Astrocyte of the spinal cord (primary cell): ENCODE results near the gene CD7.
A peak's percentile ranks its signal among the peaks of the same experiment; 100 is the strongest.

Experiments used
- DNase-seq: peaks from one replicate; pipeline ENCODE4 v3.0.0; 2011; ENCODE audit warnings: low read depth, low spot score
- H3K4me3 ChIP-seq: 2 replicates; pipeline ENCODE4 v1.5.1; 2011; ENCODE audit warnings: low read depth, mild to moderate bottlenecking, low read length, moderate library complexity
- in situ Hi-C: cut with HindIII; loops from 2 replicates; pipeline ENCODE4 v1.10.0; 2017; ENCODE audit warnings: low sequenced_read_pairs
- TF ChIP-seq, protein P1 (sequence below): IDR thresholded peaks from 2 replicates; pipeline ENCODE4 v1.5.1; 2012; ENCODE audit warnings: low read depth, mild to moderate bottlenecking, low read length, inconsistent platforms

CD7 gene

DNA sequence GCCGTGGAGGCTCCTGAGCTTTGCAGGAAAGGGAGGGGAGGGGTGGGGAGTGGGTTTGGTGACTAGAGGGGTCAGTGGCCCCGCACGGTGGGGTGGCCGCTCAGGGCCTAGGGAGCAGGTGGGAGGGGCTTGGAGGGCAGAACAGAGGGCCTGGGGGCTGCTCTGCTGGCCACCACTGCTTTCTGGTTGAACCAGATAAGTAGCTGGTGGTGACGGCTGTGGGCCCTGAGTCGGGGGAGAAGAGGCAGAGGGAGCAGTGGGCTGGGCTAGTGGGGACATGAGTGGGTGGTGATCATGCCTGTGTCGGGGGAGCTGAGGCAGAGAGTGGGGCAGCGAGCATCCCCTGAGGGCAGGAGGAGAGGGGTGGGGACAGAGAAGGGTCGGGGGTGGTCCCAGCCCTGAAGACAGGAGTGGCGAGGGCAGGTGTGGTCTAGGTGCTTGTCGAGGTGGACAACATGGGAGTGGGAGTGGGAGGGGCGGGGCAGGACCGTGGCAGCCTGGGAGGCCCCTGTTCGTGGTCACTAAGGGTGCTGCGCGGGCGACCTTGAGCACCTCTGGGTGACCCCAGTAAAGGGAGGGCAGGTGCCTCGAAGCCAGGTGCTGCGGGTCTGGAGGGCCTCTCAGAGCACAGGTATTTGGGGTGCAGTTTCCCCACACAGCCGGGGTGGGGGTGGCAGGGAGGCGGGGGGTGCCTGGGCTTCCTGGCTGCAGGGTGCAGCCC is 6.3 kb upstream of the CD7 start:
- H3K4me3 ChIP-seq = no peak overlapping the region
- in situ Hi-C loops = no loop called here
- TF ChIP-seq, protein P1, sequence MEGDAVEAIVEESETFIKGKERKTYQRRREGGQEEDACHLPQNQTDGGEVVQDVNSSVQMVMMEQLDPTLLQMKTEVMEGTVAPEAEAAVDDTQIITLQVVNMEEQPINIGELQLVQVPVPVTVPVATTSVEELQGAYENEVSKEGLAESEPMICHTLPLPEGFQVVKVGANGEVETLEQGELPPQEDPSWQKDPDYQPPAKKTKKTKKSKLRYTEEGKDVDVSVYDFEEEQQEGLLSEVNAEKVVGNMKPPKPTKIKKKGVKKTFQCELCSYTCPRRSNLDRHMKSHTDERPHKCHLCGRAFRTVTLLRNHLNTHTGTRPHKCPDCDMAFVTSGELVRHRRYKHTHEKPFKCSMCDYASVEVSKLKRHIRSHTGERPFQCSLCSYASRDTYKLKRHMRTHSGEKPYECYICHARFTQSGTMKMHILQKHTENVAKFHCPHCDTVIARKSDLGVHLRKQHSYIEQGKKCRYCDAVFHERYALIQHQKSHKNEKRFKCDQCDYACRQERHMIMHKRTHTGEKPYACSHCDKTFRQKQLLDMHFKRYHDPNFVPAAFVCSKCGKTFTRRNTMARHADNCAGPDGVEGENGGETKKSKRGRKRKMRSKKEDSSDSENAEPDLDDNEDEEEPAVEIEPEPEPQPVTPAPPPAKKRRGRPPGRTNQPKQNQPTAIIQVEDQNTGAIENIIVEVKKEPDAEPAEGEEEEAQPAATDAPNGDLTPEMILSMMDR = no peak
- no peak for DNase-seq

DNA sequence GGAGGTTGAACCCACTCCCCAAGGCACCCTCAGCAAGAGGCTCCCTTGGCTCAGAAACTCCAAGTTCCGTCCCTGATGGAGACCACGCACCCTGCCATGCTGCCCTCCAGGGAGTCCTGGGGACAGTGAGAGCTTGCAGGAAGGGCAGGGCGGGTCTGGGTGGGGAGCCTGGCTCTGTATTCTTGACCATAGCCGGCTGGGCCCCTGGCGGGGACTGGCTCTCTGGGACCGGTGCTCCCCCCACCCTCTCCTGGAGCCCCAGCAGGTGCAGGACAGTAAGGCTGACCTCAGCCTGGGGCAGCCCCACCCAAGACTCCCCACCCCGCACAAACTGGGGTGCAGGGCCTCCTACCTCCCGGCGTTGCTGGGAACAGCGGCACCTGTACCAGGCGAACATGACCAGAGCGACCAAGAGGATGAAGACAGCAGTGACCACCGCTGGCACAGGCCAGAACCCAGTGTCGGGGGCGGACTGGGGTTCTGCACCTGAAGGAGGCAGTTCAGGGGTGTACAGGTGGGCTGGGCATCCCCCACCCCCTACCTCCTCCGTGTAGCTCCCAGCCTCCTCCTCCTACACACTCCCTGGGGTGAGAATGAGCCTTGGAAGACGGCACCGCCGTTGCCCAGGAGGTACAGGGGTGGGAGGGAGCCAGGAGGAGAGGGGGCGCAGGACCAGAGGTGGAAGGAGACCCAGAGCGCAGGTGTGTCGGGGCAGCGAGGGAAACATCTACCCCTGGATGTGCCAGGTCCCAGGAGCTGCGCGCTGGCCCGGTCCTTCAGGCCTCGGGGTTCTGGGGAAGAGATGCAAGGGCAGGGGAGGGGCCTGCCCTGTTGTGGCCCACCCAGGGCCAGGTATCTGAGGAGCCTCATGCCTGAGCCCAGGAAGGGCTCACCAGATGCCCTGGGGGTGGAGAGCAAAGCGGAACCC is 5.4 kb upstream of the CD7 start:
- TF ChIP-seq, protein P1 = no peak
- no peak overlapping the region for H3K4me3 ChIP-seq
- in situ Hi-C loops = no loop called here
- no peak for DNase-seq

DNA sequence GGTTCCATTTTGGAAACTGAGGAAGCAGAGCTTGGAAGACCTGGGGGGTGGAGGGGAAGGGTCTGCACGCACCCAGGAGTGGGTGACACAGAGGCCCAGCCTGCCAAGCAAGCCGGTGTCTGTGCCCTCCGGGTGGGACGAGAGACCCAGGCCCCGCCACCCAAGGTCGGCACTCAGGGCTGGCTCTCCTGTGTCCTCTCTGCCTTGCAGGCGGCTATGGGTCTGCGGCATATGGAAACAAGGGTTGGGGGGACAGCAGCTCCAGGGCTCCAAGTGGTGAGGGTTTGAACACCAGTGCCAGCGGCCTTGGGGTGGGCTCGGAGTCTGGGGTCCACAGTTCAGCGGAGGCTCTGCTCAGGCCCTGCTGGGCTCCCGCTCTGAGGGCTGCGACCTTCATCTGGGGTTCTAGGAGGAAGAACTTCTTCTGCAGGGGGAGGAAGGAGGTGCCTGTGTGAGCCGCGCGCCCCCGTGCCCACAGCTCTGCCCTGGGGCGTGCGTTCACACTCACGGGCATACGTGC is 4.6 kb upstream of the CD7 start:
- TF ChIP-seq, protein P1 = no peak
- in situ Hi-C loops = no loop called here
- no peak overlapping the region for H3K4me3 ChIP-seq
- no peak for DNase-seq

DNA sequence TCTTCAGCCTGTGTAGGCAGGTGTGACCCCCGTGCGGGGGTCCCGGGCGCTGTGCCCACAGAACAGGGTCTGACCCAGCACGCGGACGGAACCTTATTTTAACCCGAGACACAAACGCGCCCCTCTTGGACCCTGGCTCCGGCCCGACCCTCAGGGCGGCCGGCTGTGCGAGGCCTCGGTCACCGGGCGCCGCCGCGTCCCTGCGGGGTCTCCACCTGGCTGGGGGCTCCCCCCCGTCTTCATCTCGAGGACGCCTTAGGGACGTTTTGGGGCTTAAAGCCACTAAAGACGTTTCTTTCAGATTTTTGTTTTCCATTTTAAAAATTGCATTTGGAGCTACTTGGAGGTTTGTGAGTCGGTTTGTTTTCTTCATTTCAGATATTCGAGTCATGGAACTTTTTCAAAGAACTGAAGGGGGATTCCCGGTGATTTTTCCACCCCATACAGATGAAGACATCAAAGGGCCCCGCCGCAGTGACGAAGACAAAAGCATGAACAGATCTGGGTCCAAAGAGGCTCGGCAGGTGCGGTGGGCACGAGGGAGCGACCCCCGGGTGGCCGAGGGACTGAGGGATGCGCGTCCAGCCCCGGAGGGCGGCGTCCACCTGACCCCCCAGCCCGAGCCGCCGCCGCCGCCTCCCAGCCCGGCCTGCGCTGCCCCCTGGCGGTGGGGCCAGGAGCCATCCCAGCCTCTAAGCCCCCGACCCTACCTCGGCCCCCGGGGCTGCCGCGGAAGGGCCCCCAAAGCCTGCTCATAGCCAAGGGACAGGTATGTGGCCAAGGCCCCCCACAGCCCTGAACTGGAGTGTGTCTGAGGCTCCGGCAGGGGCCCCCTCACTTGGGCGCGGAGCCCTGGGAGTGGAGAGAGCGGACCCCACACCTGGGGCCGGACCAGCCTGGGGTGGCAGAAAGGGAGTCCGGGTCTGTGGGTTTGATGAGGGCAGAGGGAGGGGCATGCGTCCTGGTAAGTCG is 3.8 kb upstream of the CD7 start:
- no peak overlapping the region for H3K4me3 ChIP-seq
- TF ChIP-seq, protein P1 = peak; percentile 77
- no peak for DNase-seq
- in situ Hi-C loops = no loop called here

DNA sequence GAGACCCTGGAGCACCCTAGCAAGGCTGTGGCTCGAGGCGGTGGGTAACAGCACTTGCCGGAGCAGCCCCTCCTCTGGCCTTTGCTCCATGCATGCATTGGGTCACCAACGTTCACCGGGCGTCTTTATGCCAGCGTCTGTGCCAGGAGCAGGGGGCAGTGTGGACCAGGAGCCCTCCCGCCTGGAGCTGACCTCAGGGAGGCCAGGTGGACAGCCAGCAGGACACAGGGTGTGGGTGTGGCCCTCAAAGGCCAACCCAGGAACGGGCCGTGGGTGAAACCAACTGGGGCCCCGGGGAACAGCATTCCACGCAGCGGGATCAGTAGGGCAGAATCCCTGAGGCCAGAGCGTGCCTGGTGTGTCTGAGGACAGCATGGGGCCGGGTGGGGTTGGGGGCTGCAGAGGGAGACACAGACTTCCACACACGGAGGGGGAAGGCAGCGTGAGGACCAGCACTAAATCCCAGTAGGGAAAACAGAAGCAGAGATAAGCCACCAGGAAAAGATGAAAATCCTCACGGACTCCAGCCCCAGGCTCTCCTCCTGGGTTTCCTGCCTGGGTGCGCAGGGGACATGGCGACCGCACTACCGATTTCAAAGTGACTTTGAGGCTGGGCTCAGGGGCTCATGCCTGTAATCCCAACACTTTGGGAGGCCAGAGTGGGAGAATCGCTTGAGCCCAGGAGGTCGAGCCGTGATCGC is 2.9 kb upstream of the CD7 start:
- H3K4me3 ChIP-seq = no peak overlapping the region
- TF ChIP-seq, protein P1 = no peak
- no peak for DNase-seq
- in situ Hi-C loops = no loop called here
